ENCODE measurements around the gene MAP7D3. TPM values are rescaled to one million over a fixed set of nuclear protein-coding genes. Genes with fewer than 3 reads are reported as not detected.

MAP7D3 gene
- total RNA-seq, 4 donors from 2014 or later: 14.5 to 21.2 (median 17.1) TPM

DNA sequence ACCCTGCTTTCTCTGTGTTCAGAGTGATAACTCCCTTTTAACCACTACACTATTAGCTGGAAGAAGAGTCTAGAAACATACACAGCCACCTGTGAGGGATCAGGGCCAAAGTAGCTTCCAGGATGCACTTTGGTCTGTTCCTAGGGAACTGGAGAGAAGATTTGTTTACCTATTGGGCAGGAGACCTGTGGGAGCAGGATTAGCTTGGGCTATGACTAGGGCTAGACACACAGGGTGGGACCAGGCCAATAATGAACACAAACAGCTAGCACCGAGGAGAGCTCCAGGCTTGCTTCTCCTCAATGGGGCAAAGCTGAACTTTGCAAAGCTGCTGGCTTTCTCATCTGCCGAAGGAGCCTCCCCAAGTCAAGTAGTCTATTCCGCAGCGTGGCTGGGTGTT, 24.4 kb upstream of the MAP7D3 start:
- Histone ChIP-seq H3K27ac (replicated peaks in 1 of 4) (no peak overlapping the region), H3K36me3 (no peaks in the 10 kb centered on the region), H3K4me3 (no peak overlapping the region), H3K4me1 (no peaks in the 10 kb centered on the region), H3K9me3 (no peaks in the 10 kb centered on the region), H3K27me3 (no peaks in the 10 kb centered on the region)
- TF ChIP-seq EP300 (IDR thresholded peaks at IDR 0.05) (no peak), POLR2AphosphoS5 (IDR thresholded peaks at IDR 0.05) (no peak), POLR2A (IDR thresholded peaks at IDR 0.05; ENCODE audit: low read depth) (no peak)
- TF ChIP-seq, protein P1, sequence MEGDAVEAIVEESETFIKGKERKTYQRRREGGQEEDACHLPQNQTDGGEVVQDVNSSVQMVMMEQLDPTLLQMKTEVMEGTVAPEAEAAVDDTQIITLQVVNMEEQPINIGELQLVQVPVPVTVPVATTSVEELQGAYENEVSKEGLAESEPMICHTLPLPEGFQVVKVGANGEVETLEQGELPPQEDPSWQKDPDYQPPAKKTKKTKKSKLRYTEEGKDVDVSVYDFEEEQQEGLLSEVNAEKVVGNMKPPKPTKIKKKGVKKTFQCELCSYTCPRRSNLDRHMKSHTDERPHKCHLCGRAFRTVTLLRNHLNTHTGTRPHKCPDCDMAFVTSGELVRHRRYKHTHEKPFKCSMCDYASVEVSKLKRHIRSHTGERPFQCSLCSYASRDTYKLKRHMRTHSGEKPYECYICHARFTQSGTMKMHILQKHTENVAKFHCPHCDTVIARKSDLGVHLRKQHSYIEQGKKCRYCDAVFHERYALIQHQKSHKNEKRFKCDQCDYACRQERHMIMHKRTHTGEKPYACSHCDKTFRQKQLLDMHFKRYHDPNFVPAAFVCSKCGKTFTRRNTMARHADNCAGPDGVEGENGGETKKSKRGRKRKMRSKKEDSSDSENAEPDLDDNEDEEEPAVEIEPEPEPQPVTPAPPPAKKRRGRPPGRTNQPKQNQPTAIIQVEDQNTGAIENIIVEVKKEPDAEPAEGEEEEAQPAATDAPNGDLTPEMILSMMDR (IDR thresholded peaks at IDR 0.05): no peak
- no CpG with 5 or more reads among the region's 4 CpGs for WGBS
- no peak for DNase-seq (ENCODE audit: extremely low spot score)
- intact Hi-C loops (cut with DNase I): no loop called here

DNA sequence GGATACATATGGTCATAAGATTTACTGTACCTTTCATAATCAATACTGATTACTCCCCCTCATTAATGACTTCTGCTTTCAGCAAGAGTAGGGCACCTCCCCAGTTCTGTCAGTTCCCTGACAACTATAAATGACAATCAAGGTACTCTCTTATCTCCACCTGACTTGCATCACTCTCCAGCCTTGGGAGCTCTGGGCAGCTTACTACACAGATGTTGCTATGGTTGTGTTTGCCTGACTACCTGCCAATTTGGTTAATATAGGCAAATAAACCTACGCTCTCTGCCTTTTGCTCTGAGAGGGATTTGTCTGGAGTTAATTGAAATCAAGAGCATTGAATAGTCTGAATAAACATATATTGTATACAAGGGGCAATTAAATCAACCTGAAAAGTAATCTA, 22.8 kb upstream of the MAP7D3 start:
- Histone ChIP-seq H3K4me1 (no peaks in the 10 kb centered on the region), H3K27ac (replicated peaks in 1 of 4) (no peak overlapping the region), H3K27me3 (no peaks in the 10 kb centered on the region), H3K9me3 (no peaks in the 10 kb centered on the region), H3K36me3 (no peaks in the 10 kb centered on the region), H3K4me3 (no peak overlapping the region)
- intact Hi-C loops (cut with DNase I): no loop called here
- WGBS: 63% methylated on average over 1 of the region's 1 CpG
- TF ChIP-seq, protein P1 (IDR thresholded peaks at IDR 0.05): no peak
- TF ChIP-seq POLR2AphosphoS5 (IDR thresholded peaks at IDR 0.05): no peak
- no peak for TF ChIP-seq POLR2A (IDR thresholded peaks at IDR 0.05; ENCODE audit: low read depth)
- no peak for TF ChIP-seq EP300 (IDR thresholded peaks at IDR 0.05)
- DNase-seq (ENCODE audit: extremely low spot score): no peak

DNA sequence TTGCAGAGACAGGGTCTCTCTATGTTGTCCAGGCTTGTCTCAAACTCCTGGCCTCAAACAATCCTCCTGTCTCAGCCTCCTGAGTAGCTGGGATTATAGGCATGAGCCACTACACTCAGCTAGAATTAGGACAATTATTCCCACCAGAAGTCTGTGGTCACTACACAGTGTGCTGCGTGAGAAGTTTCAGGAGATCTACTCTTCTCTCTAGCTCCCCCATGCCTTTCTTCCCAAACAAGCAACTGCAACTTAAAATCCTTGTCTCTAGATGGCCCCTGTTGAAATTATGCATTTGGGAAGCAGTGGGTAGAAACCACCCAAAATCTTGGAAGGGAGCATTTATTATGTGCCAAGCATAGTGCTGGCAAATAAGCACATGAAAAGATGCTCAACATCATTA, 21.1 kb upstream of the MAP7D3 start:
- no peaks in the 10 kb centered on the region for H3K27me3 ChIP-seq
- H3K4me3 ChIP-seq: no peak overlapping the region
- DNase-seq (ENCODE audit: extremely low spot score): no peak
- no peak for TF ChIP-seq POLR2A (IDR thresholded peaks at IDR 0.05; ENCODE audit: low read depth)
- TF ChIP-seq, protein P1 (IDR thresholded peaks at IDR 0.05): no peak
- TF ChIP-seq EP300 (IDR thresholded peaks at IDR 0.05): no peak
- TF ChIP-seq POLR2AphosphoS5 (IDR thresholded peaks at IDR 0.05): no peak
- intact Hi-C loops (cut with DNase I): no loop called here
- H3K4me1 ChIP-seq: no peaks in the 10 kb centered on the region
- H3K27ac ChIP-seq (replicated peaks in 1 of 4): no peak overlapping the region
- no peaks in the 10 kb centered on the region for H3K36me3 ChIP-seq
- 22% methylated on average over 1 of the region's 1 CpG for WGBS
- no peaks in the 10 kb centered on the region for H3K9me3 ChIP-seq

DNA sequence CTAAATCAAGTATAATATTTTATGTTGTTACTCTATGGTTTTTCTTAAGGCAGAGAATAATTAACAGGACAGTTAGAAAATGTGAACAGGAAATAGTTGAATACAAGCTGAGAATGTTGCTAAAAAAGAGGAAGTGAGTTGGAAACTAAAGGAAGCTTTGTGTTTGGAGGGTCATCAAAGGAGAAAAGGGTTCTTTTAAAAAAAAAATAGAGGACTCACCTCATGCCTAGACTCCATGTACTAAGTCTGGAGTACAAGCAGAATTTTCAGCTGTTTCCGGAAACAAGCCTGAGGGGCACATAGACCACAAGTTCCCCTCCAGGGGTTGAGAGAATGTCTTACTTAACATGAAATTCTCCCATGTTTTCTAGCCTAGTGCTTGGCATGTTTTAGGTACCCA, 20.1 kb upstream of the MAP7D3 start:
- TF ChIP-seq, protein P1 (IDR thresholded peaks at IDR 0.05): no peak
- no peak for TF ChIP-seq POLR2AphosphoS5 (IDR thresholded peaks at IDR 0.05)
- TF ChIP-seq POLR2A (IDR thresholded peaks at IDR 0.05; ENCODE audit: low read depth): no peak
- TF ChIP-seq EP300 (IDR thresholded peaks at IDR 0.05): no peak
- no peaks in the 10 kb centered on the region for H3K27me3 ChIP-seq
- no peak overlapping the region for H3K4me3 ChIP-seq
- intact Hi-C loops (cut with DNase I): no loop called here
- H3K27ac ChIP-seq (replicated peaks in 1 of 4): no peak overlapping the region
- DNase-seq (ENCODE audit: extremely low spot score): no peak
- no peaks in the 10 kb centered on the region for H3K4me1 ChIP-seq
- 82% methylated on average over 1 of the region's 1 CpG for WGBS
- H3K9me3 ChIP-seq: no peaks in the 10 kb centered on the region
- no peaks in the 10 kb centered on the region for H3K36me3 ChIP-seq

DNA sequence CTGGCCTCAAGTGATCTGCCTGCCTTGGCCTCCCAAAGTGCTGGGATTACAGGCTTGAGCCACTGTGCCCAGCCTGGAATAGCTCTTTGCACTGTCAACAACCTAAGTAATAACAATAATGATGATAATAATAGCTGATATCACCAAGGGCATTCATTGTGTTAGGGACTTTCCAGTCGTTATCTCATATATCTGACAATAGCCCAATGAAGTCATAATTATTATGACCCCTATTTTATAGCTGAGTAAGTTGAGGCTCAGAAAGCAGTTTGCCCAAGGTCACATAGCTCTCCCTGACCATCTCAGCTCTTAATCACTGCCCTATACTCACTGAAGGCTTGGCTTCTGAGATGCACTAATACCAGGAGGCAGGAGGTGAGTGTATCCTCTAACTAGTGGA, 18.7 kb upstream of the MAP7D3 start:
- H3K4me1 ChIP-seq: no peaks in the 10 kb centered on the region
- H3K9me3 ChIP-seq: no peaks in the 10 kb centered on the region
- no peak for DNase-seq (ENCODE audit: extremely low spot score)
- H3K4me3 ChIP-seq: no peak overlapping the region
- WGBS: 55% methylated on average over 1 of the region's 1 CpG
- TF ChIP-seq POLR2A (IDR thresholded peaks at IDR 0.05; ENCODE audit: low read depth) (no peak), EP300 (IDR thresholded peaks at IDR 0.05) (no peak), POLR2AphosphoS5 (IDR thresholded peaks at IDR 0.05) (no peak)
- TF ChIP-seq, protein P1 (IDR thresholded peaks at IDR 0.05): no peak
- H3K27me3 ChIP-seq: no peaks in the 10 kb centered on the region
- intact Hi-C loops (cut with DNase I): loop anchor here (2.0 to 5.0 kb wide), 3 partner anchors 53 to 243 kb away; no protein-coding TSS in a partner anchor
- H3K27ac ChIP-seq (replicated peaks in 1 of 4): no peak overlapping the region
- no peaks in the 10 kb centered on the region for H3K36me3 ChIP-seq

Measured in esophagus muscularis mucosa (tissue), 4 donors.